HS-27A (cell line): ENCODE measurements around the gene FZR1.

ENCODE experiments used
- DNase-seq: peaks from one replicate; pipeline ENCODE4 v3.0.0-alpha.2; 2012; ENCODE audit warnings: low read depth, missing footprints

FZR1 gene

DNA sequence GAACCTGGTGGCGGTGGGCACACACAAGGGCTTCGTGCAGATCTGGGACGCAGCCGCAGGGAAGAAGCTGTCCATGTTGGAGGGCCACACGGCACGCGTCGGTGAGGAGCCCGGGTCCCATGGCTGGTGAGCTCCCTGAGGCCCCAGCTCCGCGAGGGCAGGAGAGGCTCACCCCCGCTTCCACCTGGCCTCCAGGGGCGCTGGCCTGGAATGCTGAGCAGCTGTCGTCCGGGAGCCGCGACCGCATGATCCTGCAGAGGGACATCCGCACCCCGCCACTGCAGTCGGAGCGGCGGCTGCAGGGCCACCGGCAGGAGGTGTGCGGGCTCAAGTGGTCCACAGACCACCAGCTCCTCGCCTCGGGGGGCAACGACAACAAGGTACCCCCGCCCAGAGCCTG, 25.6 kb downstream of the FZR1 start:
- no peak for DNase-seq

- DNase-seq: no peak
Observed at GRCh38 chr19:3532154-3532786, 26.2 kb downstream of the FZR1 start.

DNA sequence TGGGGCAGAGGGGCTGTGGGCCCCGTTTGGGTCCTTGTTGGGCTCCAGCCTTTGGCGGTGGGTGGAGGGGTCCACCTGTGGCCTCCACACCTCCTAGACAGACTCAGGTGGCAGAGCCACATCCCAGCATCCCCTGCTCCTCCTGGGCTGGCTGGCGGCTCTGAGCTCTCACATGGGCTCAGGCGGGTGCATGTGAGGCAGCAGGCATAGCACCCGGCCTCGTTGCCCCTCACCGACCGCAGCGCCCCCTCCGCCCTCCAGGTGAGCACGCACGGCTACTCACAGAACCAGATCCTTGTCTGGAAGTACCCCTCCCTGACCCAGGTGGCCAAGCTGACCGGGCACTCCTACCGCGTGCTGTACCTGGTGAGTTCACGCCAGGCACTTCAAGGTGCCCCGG, 26.9 kb downstream of the FZR1 start:
- no peak for DNase-seq

DNA sequence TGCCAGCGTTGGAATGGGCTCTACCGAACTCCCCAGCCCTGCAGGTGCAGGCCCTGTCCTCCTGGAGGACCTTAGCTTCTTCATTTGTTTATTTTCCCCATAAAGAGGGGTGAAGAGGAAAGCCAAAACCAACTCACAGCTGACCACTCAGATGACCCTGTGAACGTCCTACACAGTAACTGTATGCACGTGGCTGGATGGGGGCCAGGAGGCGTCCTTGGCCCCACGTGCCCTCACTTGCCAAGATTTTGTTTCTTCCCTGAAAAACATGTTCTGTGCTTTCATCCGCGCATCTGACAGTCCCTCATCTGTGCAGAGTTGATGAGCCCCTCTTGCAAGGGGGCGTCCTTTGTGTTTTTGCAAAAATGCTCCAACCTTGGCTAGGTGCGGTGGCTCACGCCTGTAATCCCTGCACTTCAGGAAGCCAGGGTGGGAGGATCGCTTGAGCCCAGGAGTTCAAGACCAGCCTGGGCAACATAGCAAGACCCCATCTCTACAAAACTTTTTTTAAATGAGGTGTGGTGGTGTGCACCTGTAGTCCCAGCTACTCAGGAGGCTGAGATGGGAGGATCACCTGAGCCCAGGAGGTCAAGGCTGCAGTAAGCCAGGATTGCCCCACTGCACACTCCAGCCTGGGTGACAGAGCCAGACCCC, 27.6 kb downstream of the FZR1 start:
- DNase-seq: no peak

DNA sequence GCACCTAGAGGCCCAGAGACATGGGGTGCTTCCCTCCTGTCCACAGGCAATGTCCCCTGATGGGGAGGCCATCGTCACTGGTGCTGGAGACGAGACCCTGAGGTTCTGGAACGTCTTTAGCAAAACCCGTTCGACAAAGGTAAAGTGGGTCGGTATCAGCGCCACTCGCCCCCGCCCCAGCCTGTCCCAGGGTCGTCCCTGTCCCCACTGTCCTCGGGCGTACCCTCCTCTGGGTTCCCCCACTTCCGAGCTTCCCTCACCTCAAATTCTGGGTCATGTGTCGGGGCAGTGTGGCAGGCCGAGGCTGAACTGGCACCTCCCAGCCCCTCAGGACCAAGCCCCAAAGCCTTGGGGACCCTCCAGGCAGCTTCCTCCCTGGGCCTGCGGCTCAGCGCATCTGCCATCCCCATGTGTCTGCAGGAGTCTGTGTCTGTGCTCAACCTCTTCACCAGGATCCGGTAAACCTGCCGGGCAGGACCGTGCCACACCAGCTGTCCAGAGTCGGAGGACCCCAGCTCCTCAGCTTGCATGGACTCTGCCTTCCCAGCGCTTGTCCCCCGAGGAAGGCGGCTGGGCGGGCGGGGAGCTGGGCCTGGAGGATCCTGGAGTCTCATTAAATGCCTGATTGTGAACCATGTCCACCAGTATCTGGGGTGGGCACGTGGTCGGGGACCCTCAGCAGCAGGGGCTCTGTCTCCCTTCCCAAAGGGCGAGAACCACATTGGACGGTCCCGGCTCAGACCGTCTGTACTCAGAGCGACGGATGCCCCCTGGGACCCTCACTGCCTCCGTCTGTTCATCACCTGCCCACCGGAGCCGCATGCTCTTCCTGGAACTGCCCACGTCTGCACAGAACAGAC, 28.5 kb downstream of the FZR1 start:
- no peak for DNase-seq

- no peak for DNase-seq
Observed at GRCh38 chr19:3535235-3535535, 29.1 kb downstream of the FZR1 start.

DNA sequence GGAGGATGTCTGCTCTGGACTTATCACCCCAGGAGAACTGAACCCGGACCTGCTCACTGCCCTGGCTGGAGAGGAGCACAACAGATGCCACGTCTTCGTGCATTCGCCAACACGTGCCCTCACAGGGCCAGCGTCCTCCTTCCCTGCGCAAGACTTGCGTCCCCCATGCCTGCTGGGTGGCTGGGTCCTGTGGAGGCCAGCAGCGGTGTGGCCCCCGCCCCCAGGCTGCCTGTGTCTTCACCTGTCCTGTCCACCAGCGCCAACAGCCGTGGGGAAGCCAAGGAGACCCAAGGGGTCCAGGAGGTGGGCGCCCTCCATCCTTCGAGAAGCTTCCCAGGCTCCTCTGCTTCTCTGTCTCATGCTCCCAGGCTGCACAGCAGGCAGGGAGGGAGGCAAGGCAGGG, 29.5 kb downstream of the FZR1 start:
- no peak for DNase-seq

- DNase-seq: no peak
Observed at GRCh38 chr19:3535981-3536380, 29.9 kb downstream of the FZR1 start.

DNA sequence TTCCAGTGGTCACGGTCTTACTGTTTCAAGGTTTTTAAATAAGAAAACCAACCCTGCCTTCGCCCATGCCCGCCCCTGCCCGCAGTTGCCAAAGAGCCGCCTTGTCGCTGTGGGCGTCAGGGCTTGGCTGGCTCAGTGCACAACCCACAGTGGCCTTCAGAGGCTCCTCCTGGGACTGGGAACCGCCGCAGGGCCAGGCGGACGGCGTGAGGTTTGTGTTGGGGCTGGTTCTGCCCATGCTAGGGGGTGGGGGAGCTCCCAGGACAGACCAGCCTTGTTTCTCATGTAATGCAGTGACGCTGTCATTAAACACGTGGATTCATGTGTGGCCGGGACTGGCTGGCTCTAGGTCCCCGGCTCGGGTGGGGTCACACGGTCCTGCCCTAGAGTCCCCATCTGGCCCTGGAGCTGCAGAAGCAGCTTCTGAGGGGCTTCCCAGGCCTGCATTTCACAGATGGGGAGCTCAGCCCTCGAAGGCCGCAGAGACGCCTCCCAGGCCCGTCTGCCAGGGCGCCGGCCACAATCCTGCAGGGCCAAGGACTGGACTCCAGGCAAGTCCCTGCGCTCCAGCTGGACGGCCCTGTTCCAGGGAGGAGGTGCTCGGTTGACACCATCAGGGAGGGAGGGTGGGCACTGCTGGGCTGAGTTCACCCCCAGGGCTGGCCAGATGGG, 30.5 kb downstream of the FZR1 start:
- DNase-seq: no peak

GRCh38 chr19:3537101-3537437, 31.0 kb downstream of the FZR1 start:
- no peak for DNase-seq

GRCh38 chr19:3537438-3538240, 31.5 kb downstream of the FZR1 start:
- no peak for DNase-seq

- no peak for DNase-seq
Observed at GRCh38 chr19:3538258-3538929, 32.3 kb downstream of the FZR1 start.

DNA sequence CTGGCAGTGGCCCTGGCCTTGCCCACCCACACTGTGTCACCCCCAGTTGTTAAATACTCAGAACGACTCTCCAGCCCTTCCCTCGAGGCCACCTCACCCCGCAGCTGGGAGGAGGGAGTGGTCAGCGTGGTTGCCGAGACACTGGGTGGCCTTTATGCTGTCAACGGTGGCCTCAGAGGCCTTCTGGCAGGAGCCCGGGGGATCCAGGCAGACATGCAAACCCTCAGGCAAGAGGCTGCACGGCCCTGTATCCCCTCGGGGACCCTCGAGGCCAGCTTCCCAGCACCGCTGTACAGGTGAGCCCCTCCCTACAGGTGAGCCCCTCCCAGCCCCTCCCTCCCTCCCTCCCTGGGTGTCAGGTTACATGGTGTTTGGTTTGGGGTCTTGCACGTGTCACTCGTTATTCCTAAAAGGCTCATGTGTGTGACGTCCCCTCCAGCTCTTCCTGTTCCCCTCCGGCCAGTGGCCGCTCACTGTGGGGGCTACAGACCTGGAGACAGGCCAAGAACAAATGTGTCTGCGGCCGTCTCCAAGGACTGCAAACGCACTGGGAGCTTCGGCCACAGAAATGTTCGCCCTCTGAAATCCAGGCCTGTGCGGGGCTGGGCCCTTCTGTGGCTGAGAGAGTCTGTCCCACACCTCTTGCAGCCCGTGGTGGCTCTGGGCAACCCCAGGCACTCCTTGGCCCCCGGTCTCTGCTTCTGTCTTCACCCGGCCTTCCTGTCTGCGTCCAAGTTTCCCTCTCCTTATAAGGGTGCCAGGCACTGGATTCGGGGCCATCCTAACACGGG, 33.0 kb downstream of the FZR1 start, which contains the start of gene TEKTIP1:
TEKTIP1 (plus strand) TSS at position 210 of the 791 bp plus-strand sequence; CDS start at position 214, 4 bp downstream.
- no peak for DNase-seq

- no peak for DNase-seq
Observed at GRCh38 chr19:3539756-3540118, 33.6 kb downstream of the FZR1 start.

GRCh38 chr19:3543150-3544057, 37.3 kb downstream of the FZR1 start:
- DNase-seq: no peak

DNA sequence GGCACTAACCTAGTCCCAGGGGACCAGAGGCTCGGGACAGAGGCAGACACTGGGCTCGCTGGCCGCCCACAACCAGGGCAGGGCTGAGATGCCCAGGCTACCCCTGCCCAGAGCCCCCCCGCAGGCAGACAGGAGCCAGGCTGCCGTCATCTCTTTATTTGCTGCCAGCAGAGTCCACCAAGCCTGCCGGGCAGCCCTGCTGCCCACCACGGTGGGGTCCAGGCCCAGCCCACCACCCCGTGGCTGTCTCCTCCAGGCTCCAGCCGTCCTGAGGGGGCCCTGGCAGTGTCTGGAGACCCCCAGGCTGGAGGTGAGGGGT, 37.9 kb downstream of the FZR1 start:
- no peak for DNase-seq

- no peak for DNase-seq
Observed at GRCh38 chr19:3544742-3545668, 38.9 kb downstream of the FZR1 start.

DNA sequence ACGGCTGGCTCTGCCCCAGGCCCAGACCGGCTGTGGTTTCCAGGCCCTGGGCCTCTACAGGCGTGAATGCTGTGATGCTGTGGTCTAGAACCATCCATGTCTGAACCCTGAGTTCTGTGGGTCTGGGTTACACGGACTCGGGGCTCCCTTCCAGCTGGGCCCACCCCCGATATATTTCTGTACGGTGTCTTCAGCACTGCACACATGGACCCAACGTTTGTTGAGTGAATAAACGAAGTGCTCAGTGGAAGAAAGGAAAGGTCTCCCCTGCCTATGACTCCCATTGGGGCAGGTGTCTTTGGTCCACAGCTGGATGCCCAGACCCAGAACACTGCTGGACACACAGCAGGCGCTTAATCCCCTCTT, 39.5 kb downstream of the FZR1 start:
- DNase-seq: no peak

DNA sequence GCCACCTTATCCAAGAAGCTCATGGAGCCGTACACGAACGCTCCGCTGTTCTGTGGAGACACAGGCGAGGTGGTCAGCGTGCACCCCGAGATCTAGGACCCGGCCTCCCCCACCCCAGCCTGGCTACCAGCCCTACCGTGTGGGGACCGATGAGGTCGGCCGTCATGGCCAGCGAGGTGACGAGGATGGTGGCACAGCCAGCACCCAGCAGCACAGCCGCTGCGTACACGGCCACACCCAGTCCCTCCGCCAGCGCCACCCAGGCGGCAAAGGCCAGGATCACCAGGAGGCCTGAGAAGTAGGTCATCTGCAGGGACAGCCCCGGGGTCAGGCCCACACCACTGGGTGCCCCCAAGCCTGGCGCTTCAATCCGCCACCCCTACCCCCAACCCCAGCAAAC, 40.0 kb downstream of the FZR1 start:
- DNase-seq: no peak
